Gastroesophageal sphincter (tissue), 4 donors: ENCODE data around the gene SLC2A4. TPM values are rescaled to one million over a fixed set of nuclear protein-coding genes. Genes with fewer than 3 reads are reported as not detected.
A peak's percentile ranks its signal among the peaks of the same experiment; 100 is the strongest.

Experiments used
- ATAC-seq: fragments of 150-250 bp; one replicate; pipeline ENCODE4 v1.9.1; 2016; ENCODE audit warnings: mild to moderate bottlenecking, moderate library complexity
- H3K27ac ChIP-seq, 4 donors: fragments of 200-600 bp; sonication (generic) in 3 of 4; 1 replicate in 3 of 4; 2 replicates in 1 of 4; pipeline ENCODE4 v1.5.1; 2016 to 2019
- H3K27me3 ChIP-seq: fragments of 200-600 bp; sonication (generic); one replicate; pipeline ENCODE4 v1.5.1; 2019
- H3K36me3 ChIP-seq, 2 donors: fragments of 200-600 bp; sonication (generic); one replicate each; pipeline ENCODE4 v1.5.1; 2019; ENCODE audit warnings: control low read depth in 1 of 2
- H3K4me1 ChIP-seq, 3 donors: fragments of 200-600 bp; sonication (generic); 1 replicate in 2 of 3; 2 replicates in 1 of 3; pipeline ENCODE4 v1.5.1; 2016 to 2019; ENCODE audit warnings: control low read depth in 2 of 3
- H3K4me3 ChIP-seq, 2 donors: fragments of 200-600 bp; sonication (generic); one replicate each; pipeline ENCODE4 v1.5.1; 2019; ENCODE audit warnings: mild to moderate bottlenecking in 1 of 2, moderate library complexity in 1 of 2
- H3K9me3 ChIP-seq, 3 donors: fragments of 200-600 bp; sonication (generic); one replicate each; pipeline ENCODE4 v1.5.1; 2017 to 2019; ENCODE audit warnings: control low read depth in 2 of 3
- EP300 ChIP-seq: sonication (generic); formaldehyde crosslinking; IDR thresholded peaks from one replicate; pipeline ENCODE4 v1.6.1; 2017; ENCODE audit warnings: antibody characterized with exemption, mild to moderate bottlenecking
- POLR2A ChIP-seq, 2 donors: fragments of 450-650 bp; IDR thresholded peaks; one replicate each; pipeline ENCODE4 v1.6.1; 2017; ENCODE audit warnings: antibody characterized with exemption in 2 of 2, mild to moderate bottlenecking in 2 of 2, moderate library complexity in 1 of 2
- POLR2AphosphoS5 ChIP-seq: sonication (generic); formaldehyde crosslinking; IDR thresholded peaks from one replicate; pipeline ENCODE4 v1.6.1; 2017; ENCODE audit warnings: antibody characterized with exemption
- WGBS, 2 donors: methylation state at CpG; one replicate each; pipeline ENCODE4 v1.1.5; 2018; ENCODE audit warnings: low coverage in 1 of 2; 5-methylcytosine and 5-hydroxymethylcytosine counted together
- total RNA-seq, 4 donors: library from RNA; depleted of rRNA; stranded (reverse); fragments of >200 nt; gene quantifications; one replicate each; pipeline ENCODE4 v1.1.0, GENCODE V29; 2016
- TF ChIP-seq, protein P1 (sequence below), 4 experiments: fragments of 200-600 bp in 2 of 4; fragments of 450-650 bp in 2 of 4; sonication (generic) in 1 of 4; IDR thresholded peaks; one replicate each; pipeline ENCODE4 v1.5.1; 2017 to 2019; ENCODE audit warnings: antibody characterized with exemption in 4 of 4, mild to moderate bottlenecking in 2 of 4, moderate library complexity in 2 of 4

SLC2A4 gene
- total RNA-seq, 4 donors from 2014 or later = 71.8 to 200 (median 149) TPM

- Histone ChIP-seq H3K4me3 (no peak overlapping the region), H3K27me3 (peaks cover 40% of the 10 kb centered on the region), H3K36me3 (peaks cover 0 to 26% of the 10 kb centered on the region in 2 donors), H3K27ac (peak overlapping the region in 3 of 4 donors; percentile 83 to 98 (median 95)), H3K9me3 (no peaks in the 10 kb centered on the region), H3K4me1 (peaks cover 0 to 97% (median 27%) of the 10 kb centered on the region in 3 donors)
- no peak for ATAC-seq
- WGBS, 2 donors = 80% methylated on average over 1 of the region's 19 CpGs; no CpG with 5 or more reads in 1 of the 2 donors
- TF ChIP-seq POLR2A (IDR thresholded peaks at IDR 0.05) (no peak), EP300 (no peak), POLR2AphosphoS5 (no peak)
- TF ChIP-seq, protein P1, sequence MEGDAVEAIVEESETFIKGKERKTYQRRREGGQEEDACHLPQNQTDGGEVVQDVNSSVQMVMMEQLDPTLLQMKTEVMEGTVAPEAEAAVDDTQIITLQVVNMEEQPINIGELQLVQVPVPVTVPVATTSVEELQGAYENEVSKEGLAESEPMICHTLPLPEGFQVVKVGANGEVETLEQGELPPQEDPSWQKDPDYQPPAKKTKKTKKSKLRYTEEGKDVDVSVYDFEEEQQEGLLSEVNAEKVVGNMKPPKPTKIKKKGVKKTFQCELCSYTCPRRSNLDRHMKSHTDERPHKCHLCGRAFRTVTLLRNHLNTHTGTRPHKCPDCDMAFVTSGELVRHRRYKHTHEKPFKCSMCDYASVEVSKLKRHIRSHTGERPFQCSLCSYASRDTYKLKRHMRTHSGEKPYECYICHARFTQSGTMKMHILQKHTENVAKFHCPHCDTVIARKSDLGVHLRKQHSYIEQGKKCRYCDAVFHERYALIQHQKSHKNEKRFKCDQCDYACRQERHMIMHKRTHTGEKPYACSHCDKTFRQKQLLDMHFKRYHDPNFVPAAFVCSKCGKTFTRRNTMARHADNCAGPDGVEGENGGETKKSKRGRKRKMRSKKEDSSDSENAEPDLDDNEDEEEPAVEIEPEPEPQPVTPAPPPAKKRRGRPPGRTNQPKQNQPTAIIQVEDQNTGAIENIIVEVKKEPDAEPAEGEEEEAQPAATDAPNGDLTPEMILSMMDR (IDR thresholded peaks at IDR 0.05) = no peak
Measured at GRCh38 chr17:7290166-7290565, 8.6 kb downstream of the SLC2A4 start.

GRCh38 chr17:7290685-7291084, 9.2 kb downstream of the SLC2A4 start:
- TF ChIP-seq POLR2AphosphoS5 (no peak), EP300 (no peak), POLR2A (IDR thresholded peaks at IDR 0.05) (no peak)
- TF ChIP-seq, protein P1 (IDR thresholded peaks at IDR 0.05) = no peak
- Histone ChIP-seq H3K4me3 (no peak overlapping the region), H3K4me1 (peaks cover 1 to 97% (median 31%) of the 10 kb centered on the region in 3 donors), H3K27me3 (peaks cover 40% of the 10 kb centered on the region), H3K36me3 (peaks cover 0 to 20% of the 10 kb centered on the region in 2 donors), H3K9me3 (no peaks in the 10 kb centered on the region), H3K27ac (peak overlapping the region in 3 of 4 donors; percentile 83 to 98 (median 95))
- WGBS, 2 donors = 37 to 66% methylated on average over 6 of the region's 11 CpGs
- no peak for ATAC-seq

- no CpG with 5 or more reads among the region's 2 CpGs for WGBS, 2 donors
- no peak for TF ChIP-seq POLR2A (IDR thresholded peaks at IDR 0.05)
- no peak for TF ChIP-seq EP300
- TF ChIP-seq, protein P1 (IDR thresholded peaks at IDR 0.05) = no peak
- no peak for TF ChIP-seq POLR2AphosphoS5
- H3K4me1 ChIP-seq = peaks cover 5 to 95% (median 41%) of the 10 kb centered on the region in 3 donors
- no peaks in the 10 kb centered on the region for H3K9me3 ChIP-seq
- ATAC-seq = no peak
- H3K4me3 ChIP-seq = no peak overlapping the region
- H3K36me3 ChIP-seq = peaks cover 0 to 8% of the 10 kb centered on the region in 2 donors
- peaks cover 40% of the 10 kb centered on the region for H3K27me3 ChIP-seq
- peak overlapping the region; percentile 39 to 98 (median 89) for H3K27ac ChIP-seq
Measured at GRCh38 chr17:7292194-7292593, 10.7 kb downstream of the SLC2A4 start.

GRCh38 chr17:7292729-7293128, 11.2 kb downstream of the SLC2A4 start:
- 20 to 24% methylated on average over 3 to 4 of the region's 6 CpGs for WGBS, 2 donors
- peak overlapping the region; percentile 39 to 98 (median 89) for H3K27ac ChIP-seq
- peaks cover 5 to 89% (median 41%) of the 10 kb centered on the region in 3 donors for H3K4me1 ChIP-seq
- no peak overlapping the region for H3K4me3 ChIP-seq
- ATAC-seq = no peak
- H3K9me3 ChIP-seq = no peaks in the 10 kb centered on the region
- no peak for TF ChIP-seq POLR2A (IDR thresholded peaks at IDR 0.05)
- TF ChIP-seq POLR2AphosphoS5 = no peak
- no peak for TF ChIP-seq EP300
- H3K27me3 ChIP-seq = peaks cover 40% of the 10 kb centered on the region
- peaks cover 0 to 3% of the 10 kb centered on the region in 2 donors for H3K36me3 ChIP-seq

DNA sequence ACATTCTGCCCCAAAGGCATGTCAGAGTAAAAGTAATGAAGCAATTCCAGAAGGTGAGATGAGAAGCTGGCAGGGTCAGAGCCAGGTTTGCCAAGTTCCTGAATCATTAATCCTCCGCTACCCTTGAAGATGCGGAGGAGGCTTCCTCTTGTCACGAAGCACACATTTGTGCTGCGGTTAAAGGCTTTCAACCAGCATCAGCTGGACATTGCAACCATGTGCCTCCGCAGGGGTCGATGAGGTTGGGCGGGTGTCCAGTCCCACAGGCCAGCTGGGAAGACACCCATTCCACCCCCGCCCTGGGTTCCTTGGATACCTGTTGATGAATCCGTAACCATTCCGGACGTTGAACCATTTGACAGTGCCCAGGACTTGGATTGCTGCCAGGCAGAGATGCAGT, 11.6 kb downstream of the SLC2A4 start:
- Histone ChIP-seq H3K27me3 (peaks cover 40% of the 10 kb centered on the region), H3K4me3 (no peak overlapping the region)

More for the DNA sequence above, 11.6 kb downstream of the SLC2A4 start:
- no peaks in the 10 kb centered on the region for H3K9me3 ChIP-seq
- no peaks in the 10 kb centered on the region for H3K36me3 ChIP-seq
- TF ChIP-seq, protein P1 (IDR thresholded peaks at IDR 0.05) = no peak
- TF ChIP-seq POLR2AphosphoS5 = peak; percentile 44
- no peak for ATAC-seq
- peaks cover 5 to 85% (median 41%) of the 10 kb centered on the region in 3 donors for H3K4me1 ChIP-seq
- H3K27ac ChIP-seq = peak overlapping the region; percentile 39 to 98 (median 89)
- WGBS, 2 donors = 41 to 42% methylated on average over 4 to 5 of the region's 11 CpGs
